Endothelial cell (in vitro differentiated cells): ENCODE measurements around the gene RIPOR3. TPM values are rescaled to one million over a fixed set of nuclear protein-coding genes. Genes with fewer than 3 reads are reported as not detected.

Source experiments
- DNase-seq: peaks from one replicate; pipeline ENCODE4 v3.0.0; 2021; ENCODE audit warnings: low spot score
- H3K27ac Mint-ChIP-seq: one replicate; pipeline ENCODE4 v1.8.0; 2021; ENCODE audit warnings: mixed read lengths, inconsistent platforms; ENCODE audit not compliant: unreplicated experiment
- H3K27me3 Mint-ChIP-seq: one replicate; pipeline ENCODE4 v1.8.0; 2021; ENCODE audit warnings: mild to moderate bottlenecking, moderate library complexity, mixed read lengths, inconsistent platforms; ENCODE audit not compliant: unreplicated experiment
- H3K36me3 Mint-ChIP-seq: one replicate; pipeline ENCODE4 v1.8.0; 2021; ENCODE audit warnings: mild to moderate bottlenecking, low read depth, mixed read lengths, inconsistent platforms; ENCODE audit not compliant: unreplicated experiment
- H3K4me1 Mint-ChIP-seq: one replicate; pipeline ENCODE4 v1.8.0; 2021; ENCODE audit warnings: mild to moderate bottlenecking, mixed read lengths, inconsistent platforms; ENCODE audit not compliant: unreplicated experiment
- H3K4me3 Mint-ChIP-seq: one replicate; pipeline ENCODE4 v1.8.0; 2021; ENCODE audit warnings: mild to moderate bottlenecking, mixed read lengths, inconsistent platforms; ENCODE audit not compliant: unreplicated experiment
- H3K9me3 Mint-ChIP-seq: one replicate; pipeline ENCODE4 v1.8.0; 2021; ENCODE audit warnings: mixed read lengths, inconsistent platforms; ENCODE audit not compliant: unreplicated experiment
- microRNA-seq: library from miRNA; unstranded; fragments of <30 nt; microRNA quantifications from one replicate; pipeline ENCODE4, GENCODE V29; 2020; ENCODE audit not compliant: unreplicated experiment
- total RNA-seq: library from RNA; stranded (reverse); fragmentation: NEBNext Ultra II Directional; extraction: Animal tissue kit (Norgen Biotek cat#: 25700); gene quantifications from one replicate; pipeline ENCODE4 v1.2.1, GENCODE V29; 2021; ENCODE audit not compliant: unreplicated experiment
- TF ChIP-seq, protein P1 (sequence below): fragments of 200-600 bp; sonication (generic); IDR thresholded peaks from one replicate; pipeline ENCODE4 v1.5.0; 2021; ENCODE audit warnings: antibody characterized with exemption; ENCODE audit not compliant: unreplicated experiment

RIPOR3 gene
- total RNA-seq, 1 donor from 2014 or later: 11.2 TPM

DNA sequence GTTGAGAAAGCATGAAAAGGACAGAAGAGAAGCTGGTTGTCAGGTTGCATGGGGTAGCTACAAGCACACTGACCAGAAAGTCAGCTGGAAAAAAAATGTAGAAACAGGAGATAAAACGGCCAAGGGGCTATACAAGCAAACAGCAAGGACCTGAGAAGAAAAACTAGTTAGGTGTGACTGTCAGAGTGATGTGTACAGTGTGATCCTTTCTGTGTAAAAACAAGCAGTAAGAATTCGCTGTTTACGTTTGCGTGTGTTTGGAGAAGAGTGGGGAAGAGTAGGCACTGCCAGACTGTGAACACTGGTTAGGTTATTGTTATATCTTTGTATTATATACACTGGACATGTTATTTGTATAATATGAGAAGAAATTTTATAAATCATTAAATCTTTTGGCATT lies 153.1 kb downstream of the RIPOR3 start:
- Mint-ChIP-seq H3K27ac (no peak overlapping the region), H3K36me3 (no peaks in the 10 kb centered on the region), H3K27me3 (no peaks in the 10 kb centered on the region), H3K4me3 (no peak overlapping the region), H3K9me3 (no peaks in the 10 kb centered on the region), H3K4me1 (peaks cover 17% of the 10 kb centered on the region)
- TF ChIP-seq, protein P1, sequence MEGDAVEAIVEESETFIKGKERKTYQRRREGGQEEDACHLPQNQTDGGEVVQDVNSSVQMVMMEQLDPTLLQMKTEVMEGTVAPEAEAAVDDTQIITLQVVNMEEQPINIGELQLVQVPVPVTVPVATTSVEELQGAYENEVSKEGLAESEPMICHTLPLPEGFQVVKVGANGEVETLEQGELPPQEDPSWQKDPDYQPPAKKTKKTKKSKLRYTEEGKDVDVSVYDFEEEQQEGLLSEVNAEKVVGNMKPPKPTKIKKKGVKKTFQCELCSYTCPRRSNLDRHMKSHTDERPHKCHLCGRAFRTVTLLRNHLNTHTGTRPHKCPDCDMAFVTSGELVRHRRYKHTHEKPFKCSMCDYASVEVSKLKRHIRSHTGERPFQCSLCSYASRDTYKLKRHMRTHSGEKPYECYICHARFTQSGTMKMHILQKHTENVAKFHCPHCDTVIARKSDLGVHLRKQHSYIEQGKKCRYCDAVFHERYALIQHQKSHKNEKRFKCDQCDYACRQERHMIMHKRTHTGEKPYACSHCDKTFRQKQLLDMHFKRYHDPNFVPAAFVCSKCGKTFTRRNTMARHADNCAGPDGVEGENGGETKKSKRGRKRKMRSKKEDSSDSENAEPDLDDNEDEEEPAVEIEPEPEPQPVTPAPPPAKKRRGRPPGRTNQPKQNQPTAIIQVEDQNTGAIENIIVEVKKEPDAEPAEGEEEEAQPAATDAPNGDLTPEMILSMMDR: no peak
- no peak for DNase-seq

DNA sequence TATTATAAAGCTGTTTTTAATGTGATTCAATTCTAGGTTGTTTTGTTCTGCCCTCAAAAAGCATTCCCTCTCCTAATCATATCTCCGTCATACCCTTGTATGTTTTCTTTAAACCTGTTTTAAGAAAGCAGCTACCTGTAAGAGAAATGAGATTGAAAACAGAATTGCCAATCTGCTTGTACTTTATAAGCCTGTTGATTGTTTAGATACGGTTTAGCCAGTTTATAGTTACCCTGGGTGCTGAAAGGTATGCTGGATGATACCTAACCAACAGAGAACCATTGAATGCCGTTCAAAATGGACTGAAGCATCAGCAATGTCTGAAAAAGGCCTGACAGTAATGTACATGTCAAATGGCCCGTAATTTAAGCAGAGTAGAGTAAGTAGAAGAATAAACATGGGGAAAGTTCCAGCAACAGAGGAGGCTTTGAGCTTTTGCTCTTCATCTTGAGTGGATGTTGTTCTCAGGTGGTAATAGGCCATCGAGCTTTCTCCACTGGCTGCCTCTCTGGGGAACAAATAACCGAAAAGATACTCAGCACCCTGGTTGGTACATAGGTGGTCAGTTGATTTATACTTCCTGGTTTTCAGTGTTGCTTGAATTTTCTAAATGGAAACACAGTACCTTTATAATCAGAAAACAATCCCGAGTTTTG lies 153.7 kb downstream of the RIPOR3 start:
- H3K36me3 Mint-ChIP-seq: no peaks in the 10 kb centered on the region
- no peak overlapping the region for H3K4me3 Mint-ChIP-seq
- H3K9me3 Mint-ChIP-seq: no peaks in the 10 kb centered on the region
- TF ChIP-seq, protein P1: no peak
- no peak overlapping the region for H3K27ac Mint-ChIP-seq
- no peak for DNase-seq
- H3K4me1 Mint-ChIP-seq: peaks cover 17% of the 10 kb centered on the region
- no peaks in the 10 kb centered on the region for H3K27me3 Mint-ChIP-seq

DNA sequence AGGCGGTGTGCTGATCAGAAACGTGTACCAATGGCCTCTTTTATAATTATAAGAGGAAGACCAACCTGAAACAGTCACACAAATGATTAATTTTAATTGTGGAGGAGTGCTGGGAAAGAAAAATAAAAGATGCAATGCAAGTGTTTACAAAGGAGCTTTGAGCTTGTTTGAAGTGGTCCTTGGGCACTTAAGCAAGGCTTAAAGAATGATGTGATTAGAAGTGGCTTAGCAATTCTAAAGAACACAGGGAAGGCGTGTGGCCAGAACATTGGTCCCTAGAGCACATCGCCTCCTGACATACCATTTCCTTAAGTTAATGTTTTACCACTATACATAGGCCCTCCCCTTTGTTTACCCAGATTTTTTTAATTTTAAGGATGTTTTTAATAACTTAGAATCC lies 155.0 kb downstream of the RIPOR3 start:
- Mint-ChIP-seq H3K36me3 (no peaks in the 10 kb centered on the region), H3K27me3 (no peaks in the 10 kb centered on the region), H3K27ac (no peak overlapping the region), H3K4me1 (peaks cover 10% of the 10 kb centered on the region), H3K4me3 (no peak overlapping the region), H3K9me3 (no peaks in the 10 kb centered on the region)
- TF ChIP-seq, protein P1: no peak
- DNase-seq: no peak

Small RNAs within 50 kb of the gene (microRNA-seq; reads per million reads assigned to microRNA genes)
- gene MIR1302-5 (not detected), gene MIR645 (not detected)

Other genes with a start within 250 kb of the RIPOR3 start
- 46.0 TPM for gene PTPN1, start 181.2 kb downstream of the RIPOR3 start, total RNA-seq
- gene PARD6B, start 40.0 kb upstream of the RIPOR3 start, total RNA-seq: 7.1 TPM
- gene BCAS4, start 103.5 kb upstream of the RIPOR3 start, total RNA-seq: 7.6 TPM
- 92.7 TPM for gene ADNP, start 239.9 kb upstream of the RIPOR3 start, total RNA-seq